K562 (cell line): Measurements from ENCODE around the gene METRN. TPM values are rescaled to one million over a fixed set of nuclear protein-coding genes. Genes with fewer than 3 reads are reported as not detected.

Experiments used
- ATAC-seq: fragments of 200-7000 bp; cut with Tn5 transposase; 3 replicates; pipeline ENCODE4 v1.9.1; 2020; ENCODE audit warnings: moderate library complexity
- BruUV-seq: library from RNA; stranded (reverse); fragments of 400-500 nt; replicated peaks from 2 replicates; lab custom pipeline; 2021; lab: Mats Ljungman, UMichigan
- CTCF ChIA-PET: fragments of 300-600 bp; formaldehyde crosslinking; extraction: SDS; loops from one replicate; lab custom pipeline; 2021; ENCODE audit warnings: low intra/inter-chr PET ratio; lab: Yijun Ruan, JAX
- POLR2A ChIA-PET: fragments of 300-600, 350-650 bp; sonication (Branson Sonifier 250); formaldehyde crosslinking; extraction: SDS; loops from one replicate; lab custom pipeline; 2021; ENCODE audit warnings: antibody characterized with exemption, inconsistent platforms; lab: Yijun Ruan, JAX
- DNase-seq, 4 experiments: peaks; one replicate each; pipeline versions ENCODE4 v3.0.0 to v3.0.0-alpha.2; 2011 to 2018; ENCODE audit warnings: low spot score in 3 of 4, mixed read lengths in 3 of 4; ENCODE audit errors: extremely low read depth in 1 of 4
- FAIRE-seq: peaks from 2 replicates; lab custom pipeline; 2011; peaks lifted over from hg19 to GRCh38; lab: Jason Lieb, UNC
- H2AFZ ChIP-seq: 2 replicates; pipeline ENCODE4 v1.6.0; 2011; ENCODE audit warnings: low read depth, low read length, control low read depth, inconsistent platforms
- H3K27ac ChIP-seq: fragments of 200-600 bp; 3 replicates; pipeline ENCODE4 v1.8.0; 2011; ENCODE audit warnings: low read depth, mild to moderate bottlenecking, control low read depth, inconsistent platforms, low read length, moderate library complexity, mixed read lengths; ENCODE audit errors: extremely low read depth
- H3K27me3 ChIP-seq, 2 experiments: fragments of 300-600 bp in 1 of 2; 2 replicates in 1 of 2; 3 replicates in 1 of 2; pipeline versions ENCODE4 v1.6.0 to v1.8.0; 2011; ENCODE audit warnings: inconsistent platforms in 2 of 2, low read length in 2 of 2, mild to moderate bottlenecking in 1 of 2, mixed read lengths in 1 of 2, moderate library complexity in 1 of 2; ENCODE audit not compliant: control insufficient read depth in 2 of 2, insufficient read depth in 2 of 2
- H3K36me3 ChIP-seq: fragments of 300-600 bp; 3 replicates; pipeline ENCODE4 v1.8.0; 2011; ENCODE audit warnings: mild to moderate bottlenecking, low read length, inconsistent platforms; ENCODE audit not compliant: control insufficient read depth, insufficient read depth
- H3K4me1 ChIP-seq, 2 experiments: fragments of 200-600 bp in 1 of 2; replicated peaks in 1 of 2; 2 replicates in 1 of 2; 3 replicates in 1 of 2; pipeline versions ENCODE4 v1.5.1 to v1.8.0; 2011; ENCODE audit warnings: inconsistent platforms in 2 of 2, low read length in 2 of 2, mild to moderate bottlenecking in 1 of 2, mixed read lengths in 1 of 2, moderate library complexity in 1 of 2; ENCODE audit not compliant: control insufficient read depth in 2 of 2, insufficient read depth in 2 of 2
- H3K4me2 ChIP-seq: 2 replicates; pipeline ENCODE4 v1.6.1; 2011; ENCODE audit warnings: low read length, control low read depth, inconsistent platforms, mixed read lengths; ENCODE audit not compliant: insufficient read depth
- H3K4me3 ChIP-seq: fragments of 200-600 bp; sonication (generic), shearing (Covaris generic); 2 replicates; pipeline ENCODE4 v1.5.1; 2016; ENCODE audit warnings: control low read depth, inconsistent platforms
- H3K79me2 ChIP-seq: fragments of 200-600 bp; 3 replicates; pipeline ENCODE4 v1.8.0; 2011; ENCODE audit warnings: low read length, inconsistent platforms; ENCODE audit not compliant: control insufficient read depth, insufficient read depth
- H3K9ac ChIP-seq, 2 experiments: 2 replicates each; pipeline versions ENCODE4 v1.6.0 to v1.6.1; 2011; ENCODE audit warnings: low read depth in 2 of 2, low read length in 2 of 2, control low read depth in 1 of 2, inconsistent platforms in 1 of 2, mild to moderate bottlenecking in 1 of 2, mixed read lengths in 1 of 2; ENCODE audit not compliant: insufficient read depth in 1 of 2
- H3K9me1 ChIP-seq: one replicate; pipeline ENCODE4 v1.6.0; 2011; ENCODE audit warnings: inconsistent platforms, mild to moderate bottlenecking, low read length, moderate library complexity; ENCODE audit not compliant: control insufficient read depth, insufficient read depth
- H3K9me3 ChIP-seq: replicated peaks from 2 replicates; pipeline ENCODE4 v1.5.1; 2011; ENCODE audit warnings: low read depth, low read length, inconsistent platforms; ENCODE audit not compliant: control insufficient read depth, insufficient read depth
- H4K20me1 ChIP-seq: replicated peaks from 2 replicates; pipeline ENCODE4 v1.6.1; 2011; ENCODE audit warnings: low read length, inconsistent platforms, mixed read lengths; ENCODE audit not compliant: control insufficient read depth, insufficient read depth
- CREBBP ChIP-seq: IDR thresholded peaks from one replicate; pipeline ENCODE4 v1.6.1; 2012; ENCODE audit warnings: low read depth, mild to moderate bottlenecking, control low read depth, inconsistent platforms, low read length
- HEY1 ChIP-seq: fragments of 250-450 bp; sonication (Bioruptor Pico); IDR thresholded peaks from 2 replicates; pipeline ENCODE4 v1.5.0; 2020; ENCODE audit warnings: mild to moderate bottlenecking, moderate library complexity, borderline replicate concordance
- KDM5B ChIP-seq: fragments of 200-600 bp; sonication (generic); IDR thresholded peaks from 2 replicates; pipeline ENCODE4 v1.6.1; 2012; ENCODE audit warnings: low read depth, mild to moderate bottlenecking, moderate library complexity, low read length, control low read depth, inconsistent platforms; ENCODE audit not compliant: insufficient replicate concordance
- LEF1 ChIP-seq: fragments of 450-650 bp; IDR thresholded peaks from 2 replicates; pipeline ENCODE4 v1.6.1; 2016; ENCODE audit warnings: mild to moderate bottlenecking
- NRF1 ChIP-seq, 2 experiments: fragments of 450-650 bp; IDR thresholded peaks in 1 of 2; conservative IDR thresholded peaks in 1 of 2; 2 replicates each; pipeline ENCODE4 v1.6.1; 2014; ENCODE audit warnings: mild to moderate bottlenecking in 2 of 2
- PHTF2 ChIP-seq: fragments of 250-450 bp; sonication (Bioruptor Pico); IDR thresholded peaks from 2 replicates; pipeline ENCODE4 v1.5.0; 2021; ENCODE audit warnings: mild to moderate bottlenecking
- POLR2G ChIP-seq: fragments of 200-400 bp; formaldehyde crosslinking; IDR thresholded peaks from 2 replicates; pipeline ENCODE4 v1.6.1; 2017; ENCODE audit warnings: low read depth, mild to moderate bottlenecking, antibody characterized with exemption, low read length, moderate library complexity
- PTBP1 ChIP-seq: fragments of 200-400 bp; formaldehyde crosslinking; IDR thresholded peaks from 2 replicates; pipeline ENCODE4 v1.6.1; 2017; ENCODE audit warnings: low read depth, low read length
- PURB ChIP-seq: sonication (generic); formaldehyde crosslinking; IDR thresholded peaks from 2 replicates; pipeline ENCODE4 v1.9.0; 2021; ENCODE audit warnings: low read depth, mild to moderate bottlenecking, missing genetic modification reagents
- RAD21 ChIP-seq, 2 experiments: fragments of 250-450 bp in 1 of 2; fragments of 450-650 bp in 1 of 2; sonication (Bioruptor Pico) in 1 of 2; formaldehyde crosslinking in 1 of 2; IDR thresholded peaks in 1 of 2; conservative IDR thresholded peaks in 1 of 2; 2 replicates each; pipeline versions ENCODE4 v1.4.0 to v1.8.0; 2020 to 2022; ENCODE audit warnings: mild to moderate bottlenecking in 2 of 2, moderate library complexity in 1 of 2
- SMAD1 ChIP-seq: fragments of 150-350 bp; IDR thresholded peaks from 2 replicates; pipeline ENCODE4 v1.6.1; 2014; ENCODE audit warnings: low read length, low read depth; ENCODE audit not compliant: partially characterized antibody
- SNIP1 ChIP-seq: fragments of 450-650 bp; IDR thresholded peaks from 2 replicates; pipeline ENCODE4 v1.7.1; 2017; ENCODE audit warnings: low read depth, mild to moderate bottlenecking
- ZBTB8A ChIP-seq: fragments of 450-650 bp; IDR thresholded peaks from 2 replicates; pipeline ENCODE4 v1.6.1; 2018; ENCODE audit warnings: mild to moderate bottlenecking, moderate library complexity; ENCODE audit not compliant: partially characterized antibody
- ZNF584 ChIP-seq: fragments of 200-800 bp; sonication (Bioruptor generic); IDR thresholded peaks from 2 replicates; pipeline ENCODE4 v1.6.1; 2016; ENCODE audit warnings: low read depth, mild to moderate bottlenecking, missing genetic modification characterization, missing compliant biosample characterization
- WGBS: fragments of 100-300 bp; shearing (Covaris generic); methylation state at CpG from one replicate; pipeline ENCODE4 v1.1.6; 2016; ENCODE audit warnings: low coverage, mixed read lengths; ENCODE audit not compliant: insufficient coverage; ENCODE audit errors: missing lambda C conversion rate; 5-methylcytosine and 5-hydroxymethylcytosine counted together
- in situ Hi-C: fragments of 300-500 bp; cut with MboI; formaldehyde crosslinking; loops from 4 replicates; pipeline ENCODE4 v1.15.0; 2018; ENCODE audit warnings: inconsistent platforms, mixed read lengths
- intact Hi-C: fragments of 100-400 bp; cut with micrococcal nuclease; formaldehyde crosslinking; loops from 2 replicates; pipeline ENCODE4 v1.14.2; 2022
- polyA plus RNA-seq, 8 experiments: library from polyadenylated mRNA; depleted of rRNA in 4 of 8; stranded (reverse) in 5 of 8; unstranded in 3 of 8; fragments of >200 nt; fragmentation: Nextera tagmentation in 2 of 8; fragmentation: Illumina TruSeq in 1 of 8; extraction: Ambion mirVana in 2 of 8; extraction: Trizol in 1 of 8; gene quantifications; 2 replicates each; pipeline versions ENCODE4 v1.2.1 to v1.2.3, GENCODE V29; 2011 to 2014; ENCODE audit warnings: inconsistent platforms in 1 of 8, missing spikeins in 1 of 8
- total RNA-seq, 7 experiments: library from RNA; depleted of rRNA in 6 of 7; stranded (reverse); fragments of >200 nt in 6 of 7; fragmentation: Illumina TruSeq in 2 of 7; extraction: Trizol in 2 of 7; gene quantifications; 2 replicates each; pipeline versions ENCODE4 v1.2.1 to v1.2.3, GENCODE V29; 2011 to 2021; ENCODE audit warnings: low replicate concordance in 1 of 7
- TF ChIP-seq, protein P1 (sequence below), 3 experiments: fragments of 200-800 bp in 1 of 3; fragments of 250-450 bp in 1 of 3; fragments of 450-650 bp in 1 of 3; sonication (Bioruptor Pico) in 1 of 3; sonication (Bioruptor generic) in 1 of 3; formaldehyde crosslinking in 1 of 3; IDR thresholded peaks; 2 replicates each; pipeline versions ENCODE4 v1.6.1 to v1.8.0; 2016 to 2022; ENCODE audit warnings: mild to moderate bottlenecking in 2 of 3, missing genetic modification characterization in 2 of 3, missing compliant biosample characterization in 1 of 3, moderate library complexity in 1 of 3
- TF ChIP-seq, protein P2 (sequence below): sonication (generic); formaldehyde crosslinking; IDR thresholded peaks from 2 replicates; pipeline ENCODE4 v1.8.0; 2022; ENCODE audit warnings: mild to moderate bottlenecking, low read depth, missing genetic modification reagents

METRN gene
- total and polyA plus RNA-seq, 9 of the 15 experiments (the other 6 are each of a cell fraction or from before 2014, with no cell fraction given) = 0.20 to 89.8 (median 15.4) TPM

GRCh38 chr16:726438-727290, 11.7 kb downstream of the METRN start, which contains the start of the genes CCDC78 and HAGHL:
CCDC78 (minus strand) TSS chr16:726443; CDS start chr16:726367, 76 bp downstream.
HAGHL (plus strand) TSS chr16:727106; CDS start chr16:727510, 404 bp downstream.
- no peaks in the 10 kb centered on the region; the same call in 1 of the 2 replicates for H4K20me1 ChIP-seq
- in situ Hi-C loops = no loop called here
- ATAC-seq (peak; percentile 48), FAIRE-seq (no peak), DNase-seq (peak; percentile 86 to 89 (median 87))
- 46% methylated on average over 22 of the region's 88 CpGs for WGBS
- peak within 1 kb of the TSS; percentile 80 for H3K4me3 ChIP-seq
- no TSS peak for BruUV-seq
- H3K27ac ChIP-seq = peak within 1 kb of the TSS; percentile 98
- H3K36me3 ChIP-seq = peaks cover 37% of the 10 kb centered on the region; the same call in 1 of the 3 replicates
- no peaks in the 10 kb centered on the region for H3K9me1 ChIP-seq
- ChIA-PET CTCF (no interaction called here), POLR2A (interaction anchor here (0.5 to 4.5 kb wide), 5 partner anchors 10 to 568 kb away, joined by 3 to 25 read pairs (median 5); partner anchors contain the start of gene METRN)
- peak within 1 kb of the TSS; percentile 33; the same call in 1 of the 2 replicates for H2AFZ ChIP-seq
- no peaks in the 10 kb centered on the region for H3K9me3 ChIP-seq
- H3K4me2 ChIP-seq = peak within 1 kb of the TSS; percentile 97
- peak within 1 kb of the TSS; percentile 90 to 100 for H3K9ac ChIP-seq
- no peaks in the 10 kb centered on the region for H3K27me3 ChIP-seq
- H3K4me1 ChIP-seq = peaks cover 15 to 97% of the 10 kb centered on the region in 2 experiments
- peaks cover 43% of the 10 kb centered on the region for H3K79me2 ChIP-seq
- intact Hi-C loops = no loop called here
- TF ChIP-seq PHTF2 (CRISPR knock-in tag) (no peak), SMAD1 (no peak), KDM5B (no peak), POLR2G (peak; percentile 56), RAD21 (CRISPR knock-in tag; conservative IDR thresholded peaks at IDR 0.05 in 1 of 2, IDR thresholded peaks at IDR 0.05 in 1 of 2) (no peak), HEY1 (CRISPR knock-in tag) (no peak), ZBTB8A (no peak), PTBP1 (peak; percentile 91), ZNF584 (CRISPR knock-in tag) (no peak), LEF1 (no peak), CREBBP (no peak), NRF1 (conservative IDR thresholded peaks at IDR 0.05 in 1 of 2, IDR thresholded peaks at IDR 0.05 in 1 of 2) (peak; percentile 65 to 73; a peak in 2 of 4 replicates), PURB (CRISPR knock-in tag) (no peak), SNIP1 (no peak)
- TF ChIP-seq, protein P1, sequence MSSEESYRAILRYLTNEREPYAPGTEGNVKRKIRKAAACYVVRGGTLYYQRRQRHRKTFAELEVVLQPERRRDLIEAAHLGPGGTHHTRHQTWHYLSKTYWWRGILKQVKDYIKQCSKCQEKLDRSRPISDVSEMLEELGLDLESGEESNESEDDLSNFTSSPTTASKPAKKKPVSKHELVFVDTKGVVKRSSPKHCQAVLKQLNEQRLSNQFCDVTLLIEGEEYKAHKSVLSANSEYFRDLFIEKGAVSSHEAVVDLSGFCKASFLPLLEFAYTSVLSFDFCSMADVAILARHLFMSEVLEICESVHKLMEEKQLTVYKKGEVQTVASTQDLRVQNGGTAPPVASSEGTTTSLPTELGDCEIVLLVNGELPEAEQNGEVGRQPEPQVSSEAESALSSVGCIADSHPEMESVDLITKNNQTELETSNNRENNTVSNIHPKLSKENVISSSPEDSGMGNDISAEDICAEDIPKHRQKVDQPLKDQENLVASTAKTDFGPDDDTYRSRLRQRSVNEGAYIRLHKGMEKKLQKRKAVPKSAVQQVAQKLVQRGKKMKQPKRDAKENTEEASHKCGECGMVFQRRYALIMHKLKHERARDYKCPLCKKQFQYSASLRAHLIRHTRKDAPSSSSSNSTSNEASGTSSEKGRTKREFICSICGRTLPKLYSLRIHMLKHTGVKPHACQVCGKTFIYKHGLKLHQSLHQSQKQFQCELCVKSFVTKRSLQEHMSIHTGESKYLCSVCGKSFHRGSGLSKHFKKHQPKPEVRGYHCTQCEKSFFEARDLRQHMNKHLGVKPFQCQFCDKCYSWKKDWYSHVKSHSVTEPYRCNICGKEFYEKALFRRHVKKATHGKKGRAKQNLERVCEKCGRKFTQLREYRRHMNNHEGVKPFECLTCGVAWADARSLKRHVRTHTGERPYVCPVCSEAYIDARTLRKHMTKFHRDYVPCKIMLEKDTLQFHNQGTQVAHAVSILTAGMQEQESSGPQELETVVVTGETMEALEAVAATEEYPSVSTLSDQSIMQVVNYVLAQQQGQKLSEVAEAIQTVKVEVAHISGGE (CRISPR knock-in tag; IDR thresholded peaks at IDR 0.05) = peak in 1 of 3 experiments; percentile 55; a peak in 1 of 6 replicates
- TF ChIP-seq, protein P2, sequence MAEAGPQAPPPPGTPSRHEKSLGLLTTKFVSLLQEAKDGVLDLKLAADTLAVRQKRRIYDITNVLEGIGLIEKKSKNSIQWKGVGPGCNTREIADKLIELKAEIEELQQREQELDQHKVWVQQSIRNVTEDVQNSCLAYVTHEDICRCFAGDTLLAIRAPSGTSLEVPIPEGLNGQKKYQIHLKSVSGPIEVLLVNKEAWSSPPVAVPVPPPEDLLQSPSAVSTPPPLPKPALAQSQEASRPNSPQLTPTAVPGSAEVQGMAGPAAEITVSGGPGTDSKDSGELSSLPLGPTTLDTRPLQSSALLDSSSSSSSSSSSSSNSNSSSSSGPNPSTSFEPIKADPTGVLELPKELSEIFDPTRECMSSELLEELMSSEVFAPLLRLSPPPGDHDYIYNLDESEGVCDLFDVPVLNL (CRISPR knock-in tag) = no peak
